Fibroblast of lung (primary cell): Measurements from ENCODE around the gene UROD. TPM values are rescaled to one million over a fixed set of nuclear protein-coding genes. Genes with fewer than 3 reads are reported as not detected.
"Not testable (repeated sequence)": the region's sequence is repeated elsewhere in the genome, so short reads cannot be mapped to it uniquely, and the experiment has no call there.

Experiments
- DNase-seq, 2 donors: peaks; one replicate each; pipeline versions ENCODE4 v3.0.0 to v3.0.0-alpha.2; 2010; ENCODE audit warnings: low read depth in 2 of 2
- H2AFZ ChIP-seq: 2 replicates; pipeline ENCODE4 v1.5.1; 2012; ENCODE audit warnings: low read length, control low read depth, inconsistent platforms
- H3K27ac ChIP-seq: 2 replicates; pipeline ENCODE4 v1.5.1; 2011; ENCODE audit warnings: low read length, control low read depth; ENCODE audit not compliant: insufficient read depth
- H3K27me3 ChIP-seq: 2 replicates; pipeline ENCODE4 v1.5.1; 2011; ENCODE audit warnings: mild to moderate bottlenecking, low read length; ENCODE audit not compliant: control insufficient read depth, insufficient read depth
- H3K36me3 ChIP-seq: 2 replicates; pipeline ENCODE4 v1.5.1; 2011; ENCODE audit warnings: low read length; ENCODE audit not compliant: control insufficient read depth, insufficient read depth
- H3K4me1 ChIP-seq: 2 replicates; pipeline ENCODE4 v1.5.1; 2011; ENCODE audit warnings: low read length; ENCODE audit not compliant: control insufficient read depth, insufficient read depth; ENCODE audit errors: extremely low read depth
- H3K4me2 ChIP-seq: 2 replicates; pipeline ENCODE4 v1.5.1; 2011; ENCODE audit warnings: low read length, control low read depth; ENCODE audit not compliant: insufficient read depth; ENCODE audit errors: extremely low read depth
- H3K4me3 ChIP-seq, 4 experiments: fragments of 200-600 bp in 1 of 4; sonication (generic) in 1 of 4; replicated peaks in 1 of 4; 2 replicates each; pipeline ENCODE4 v1.5.1; 2011 to 2016; ENCODE audit warnings: low read length in 4 of 4, low read depth in 3 of 4, mild to moderate bottlenecking in 3 of 4, control low read depth in 2 of 4, inconsistent platforms in 1 of 4, mixed read lengths in 1 of 4; ENCODE audit not compliant: insufficient read depth in 1 of 4; ENCODE audit errors: control extremely low read depth in 1 of 4
- H3K79me2 ChIP-seq: 2 replicates; pipeline ENCODE4 v1.5.1; 2012; ENCODE audit warnings: mild to moderate bottlenecking, low read length, inconsistent platforms; ENCODE audit not compliant: control insufficient read depth, insufficient read depth
- H3K9ac ChIP-seq: 2 replicates; pipeline ENCODE4 v1.5.1; 2011; ENCODE audit warnings: mild to moderate bottlenecking, low read length, control low read depth; ENCODE audit not compliant: insufficient read depth
- H3K9me3 ChIP-seq: 2 replicates; pipeline ENCODE4 v1.5.1; 2012; ENCODE audit warnings: low read depth, low read length; ENCODE audit not compliant: control insufficient read depth, insufficient read depth
- H4K20me1 ChIP-seq: 2 replicates; pipeline ENCODE4 v1.5.1; 2011; ENCODE audit warnings: low read length; ENCODE audit not compliant: control insufficient read depth, insufficient read depth; ENCODE audit errors: extremely low read depth
- EZH2 ChIP-seq: IDR thresholded peaks from 2 replicates; pipeline ENCODE4 v1.5.1; 2012; ENCODE audit warnings: low read length, control low read depth, mild to moderate bottlenecking; ENCODE audit errors: missing control alignments
- polyA plus RNA-seq, 2 donors: library from polyadenylated mRNA; depleted of rRNA in 1 of 2; stranded (reverse) in 1 of 2; unstranded in 1 of 2; fragments of >200 nt; gene quantifications; 2 replicates each; pipeline ENCODE4 v1.2.1, GENCODE V29; 2011 to 2012; ENCODE audit warnings: missing spikeins in 1 of 2
- total RNA-seq: library from RNA; depleted of rRNA; stranded (reverse); fragments of >200 nt; gene quantifications from 2 replicates; pipeline ENCODE4 v1.2.1, GENCODE V29; 2014
- TF ChIP-seq, protein P1 (sequence below), 2 donors: IDR thresholded peaks in 1 of 2; conservative IDR thresholded peaks in 1 of 2; 1 replicate in 1 of 2; 2 replicates in 1 of 2; pipeline ENCODE4 v1.5.1; 2011 to 2012; ENCODE audit warnings: low read length in 2 of 2, control low read depth in 1 of 2, inconsistent platforms in 1 of 2, low read depth in 1 of 2, mild to moderate bottlenecking in 1 of 2

UROD gene
- total and polyA plus RNA-seq, 2 donors (not counting 1 experiment from before 2014, with no cell fraction given), result 129 to 162 TPM

GRCh38 chr1:44995467-44996238 lies 16.4 kb upstream of the UROD start:
- Histone ChIP-seq H3K36me3 (no peaks in the 10 kb centered on the region), H3K79me2 (no peaks in the 10 kb centered on the region), H3K9ac (no peak overlapping the region), H2AFZ (no peak overlapping the region), H3K4me1 (no peaks in the 10 kb centered on the region), H3K27me3 (no peaks in the 10 kb centered on the region), H4K20me1 (no peaks in the 10 kb centered on the region), H3K9me3 (no peaks in the 10 kb centered on the region), H3K4me3 (no peak overlapping the region), H3K4me2 (no peak overlapping the region), H3K27ac (no peak overlapping the region)
- no peak for TF ChIP-seq EZH2
- TF ChIP-seq, protein P1, sequence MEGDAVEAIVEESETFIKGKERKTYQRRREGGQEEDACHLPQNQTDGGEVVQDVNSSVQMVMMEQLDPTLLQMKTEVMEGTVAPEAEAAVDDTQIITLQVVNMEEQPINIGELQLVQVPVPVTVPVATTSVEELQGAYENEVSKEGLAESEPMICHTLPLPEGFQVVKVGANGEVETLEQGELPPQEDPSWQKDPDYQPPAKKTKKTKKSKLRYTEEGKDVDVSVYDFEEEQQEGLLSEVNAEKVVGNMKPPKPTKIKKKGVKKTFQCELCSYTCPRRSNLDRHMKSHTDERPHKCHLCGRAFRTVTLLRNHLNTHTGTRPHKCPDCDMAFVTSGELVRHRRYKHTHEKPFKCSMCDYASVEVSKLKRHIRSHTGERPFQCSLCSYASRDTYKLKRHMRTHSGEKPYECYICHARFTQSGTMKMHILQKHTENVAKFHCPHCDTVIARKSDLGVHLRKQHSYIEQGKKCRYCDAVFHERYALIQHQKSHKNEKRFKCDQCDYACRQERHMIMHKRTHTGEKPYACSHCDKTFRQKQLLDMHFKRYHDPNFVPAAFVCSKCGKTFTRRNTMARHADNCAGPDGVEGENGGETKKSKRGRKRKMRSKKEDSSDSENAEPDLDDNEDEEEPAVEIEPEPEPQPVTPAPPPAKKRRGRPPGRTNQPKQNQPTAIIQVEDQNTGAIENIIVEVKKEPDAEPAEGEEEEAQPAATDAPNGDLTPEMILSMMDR (conservative IDR thresholded peaks at IDR 0.05 in 1 of 2, IDR thresholded peaks at IDR 0.05 in 1 of 2; ENCODE audit: low read depth in 1 of 2, low read length in 2 of 2), result no peak
- DNase-seq, result no peak

GRCh38 chr1:44999232-44999631 lies 12.8 kb upstream of the UROD start:
- H4K20me1 ChIP-seq, result no peaks in the 10 kb centered on the region
- peaks cover 13% of the 10 kb centered on the region for H3K36me3 ChIP-seq
- H3K27me3 ChIP-seq, result no peaks in the 10 kb centered on the region
- H3K4me3 ChIP-seq, result no peak overlapping the region
- H3K9ac ChIP-seq, result no peak overlapping the region
- no peak overlapping the region for H2AFZ ChIP-seq
- no peaks in the 10 kb centered on the region for H3K9me3 ChIP-seq
- no peak overlapping the region for H3K27ac ChIP-seq
- H3K4me1 ChIP-seq, result no peaks in the 10 kb centered on the region
- no peak overlapping the region for H3K4me2 ChIP-seq
- TF ChIP-seq EZH2, result no peak
- TF ChIP-seq, protein P1 (conservative IDR thresholded peaks at IDR 0.05 in 1 of 2, IDR thresholded peaks at IDR 0.05 in 1 of 2; ENCODE audit: low read depth in 1 of 2, low read length in 2 of 2), result no peak
- no peak for DNase-seq
- H3K79me2 ChIP-seq, result no peaks in the 10 kb centered on the region

DNA sequence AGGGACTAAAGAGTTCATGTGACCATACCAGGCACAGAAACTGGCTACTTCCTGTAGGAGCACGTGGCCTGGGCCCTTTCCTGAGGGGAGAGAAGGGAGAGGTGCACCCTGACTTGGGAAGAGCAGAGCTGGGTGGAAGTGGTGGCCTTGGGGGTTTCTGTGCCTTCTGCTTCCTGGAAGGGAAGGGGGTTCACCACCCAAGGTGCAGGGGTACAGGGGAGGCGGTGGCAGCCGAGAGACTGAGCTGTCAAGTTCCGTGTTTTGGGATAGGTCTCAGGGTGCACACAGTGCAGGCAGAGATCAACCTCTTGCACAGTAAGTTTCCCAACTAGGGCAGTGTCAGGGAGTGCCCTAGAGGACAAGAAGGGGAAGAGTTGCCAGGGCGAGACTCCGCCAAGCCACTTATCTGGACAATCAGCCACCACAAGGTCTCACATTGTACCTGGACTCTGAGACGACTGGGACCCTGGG lies 11.0 kb upstream of the UROD start:
- Histone ChIP-seq H3K27ac (no peak overlapping the region), H3K79me2 (no peaks in the 10 kb centered on the region), H3K4me1 (no peaks in the 10 kb centered on the region), H3K4me2 (no peak overlapping the region), H3K9me3 (no peaks in the 10 kb centered on the region), H3K4me3 (no peak overlapping the region), H3K36me3 (peaks cover 26% of the 10 kb centered on the region), H2AFZ (no peak overlapping the region), H3K27me3 (no peaks in the 10 kb centered on the region), H4K20me1 (no peaks in the 10 kb centered on the region), H3K9ac (no peak overlapping the region)
- DNase-seq, result no peak
- no peak for TF ChIP-seq EZH2
- TF ChIP-seq, protein P1 (conservative IDR thresholded peaks at IDR 0.05 in 1 of 2, IDR thresholded peaks at IDR 0.05 in 1 of 2; ENCODE audit: low read depth in 1 of 2, low read length in 2 of 2), result no peak

DNA sequence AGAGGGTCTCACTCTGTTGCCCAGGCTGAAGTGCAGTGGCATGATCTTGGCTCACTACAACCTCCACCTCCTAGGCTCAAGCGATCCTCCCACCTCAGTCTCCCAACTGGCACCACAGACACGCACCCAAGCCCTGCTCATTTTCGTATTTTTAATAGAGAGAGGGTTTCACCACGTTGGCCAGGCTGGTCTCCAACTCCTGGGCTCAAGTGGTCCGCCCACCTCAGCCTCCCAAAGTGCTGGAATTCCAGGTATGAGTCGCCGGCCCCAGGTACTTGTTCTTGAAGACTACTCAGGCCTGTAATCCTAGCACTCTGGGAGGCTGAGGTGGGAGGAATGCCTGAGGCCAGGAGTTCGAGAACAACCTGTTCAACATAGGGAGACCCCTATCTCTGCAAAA lies 10.5 kb upstream of the UROD start:
- not testable (repeated sequence) for H3K27ac ChIP-seq, H3K4me3 ChIP-seq, H3K9ac ChIP-seq, H2AFZ ChIP-seq, DNase-seq, H4K20me1 ChIP-seq, H3K4me2 ChIP-seq, H3K27me3 ChIP-seq, H3K4me1 ChIP-seq, H3K79me2 ChIP-seq, H3K9me3 ChIP-seq
- peaks cover 26% of the 10 kb centered on the region for H3K36me3 ChIP-seq
